Iris pigment epithelial cell (primary cell): Measurements from ENCODE around the gene MBD5.

Experiments
- DNase-seq: peaks from one replicate; pipeline ENCODE4 v3.0.0-alpha.2; 2011; ENCODE audit warnings: low read depth

Gene MBD5

DNA sequence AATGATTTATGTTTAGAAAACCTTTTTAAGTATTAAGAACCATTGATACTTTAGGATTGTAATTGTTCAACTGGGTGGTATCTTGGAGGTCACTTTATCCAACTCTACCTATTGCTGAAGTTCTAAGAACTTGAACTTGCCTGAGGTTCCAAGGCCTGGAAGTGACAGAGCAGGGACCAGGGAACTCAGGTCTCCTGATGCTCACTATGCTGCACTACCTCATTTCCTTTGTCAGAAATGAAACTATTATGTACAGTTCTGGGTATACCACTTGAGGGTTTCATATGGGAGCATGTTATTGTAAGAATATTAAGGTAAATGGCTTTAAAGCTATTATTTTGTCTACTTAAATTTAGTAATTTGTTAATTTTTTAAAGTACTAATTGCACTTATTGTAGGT lies 3.0 kb downstream of the MBD5 start:
- DNase-seq: no peak

DNA sequence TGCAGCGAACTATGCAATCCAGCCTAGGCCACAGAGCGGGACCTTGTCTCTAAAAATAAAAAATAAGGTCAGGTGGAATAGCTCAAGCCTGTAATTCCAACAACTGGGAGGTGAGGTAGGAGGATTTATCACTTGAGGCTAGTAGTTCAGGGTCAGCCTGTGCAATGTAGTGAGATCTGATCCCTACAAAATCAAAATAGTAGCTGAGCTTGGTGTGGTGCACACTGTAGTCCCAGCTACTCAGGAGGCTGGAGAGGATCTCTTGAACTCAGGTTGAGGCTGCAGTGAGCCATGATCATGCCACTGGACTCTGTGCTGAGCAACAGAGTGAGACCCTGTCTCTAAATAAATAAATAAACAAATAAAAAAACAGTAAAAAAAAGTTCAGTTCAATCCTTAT lies 5.7 kb downstream of the MBD5 start:
- DNase-seq: no peak

DNA sequence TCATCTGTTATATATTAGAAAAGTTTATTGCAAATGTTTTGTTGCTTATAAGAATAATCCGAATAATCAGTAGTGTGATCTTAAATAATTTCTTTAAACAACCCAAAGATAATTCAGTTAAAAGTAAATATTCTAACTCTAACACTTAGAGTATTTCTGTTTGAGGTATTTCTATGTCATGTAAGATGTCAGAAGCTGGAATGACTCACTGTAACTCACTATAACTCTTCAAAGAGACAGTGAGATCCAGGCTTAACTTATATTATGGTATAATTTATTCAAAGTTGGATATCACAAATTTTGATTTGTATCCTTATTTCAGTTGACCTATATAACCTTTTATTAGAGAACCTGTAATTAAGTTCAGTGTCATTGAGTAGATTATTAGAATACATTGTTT lies 6.9 kb downstream of the MBD5 start:
- peak; percentile 35 for DNase-seq

DNA sequence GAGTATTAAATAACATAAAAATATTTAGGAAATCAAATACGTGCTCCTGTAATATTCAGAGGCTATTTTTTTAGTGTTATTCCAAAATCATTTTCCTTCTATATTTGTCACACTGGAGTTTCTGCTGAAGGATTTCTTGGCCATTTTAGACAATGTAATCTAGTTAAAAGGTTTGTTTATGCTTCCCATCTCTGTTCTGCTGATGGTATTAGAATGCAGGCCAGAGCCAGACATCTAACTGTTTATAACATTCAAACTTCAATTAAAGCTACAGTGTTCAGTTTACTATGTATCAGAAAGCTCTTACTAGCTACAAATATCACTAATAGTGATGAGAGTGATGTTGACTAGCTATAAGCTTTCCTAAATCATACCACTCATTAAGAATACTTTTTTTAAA lies 7.9 kb downstream of the MBD5 start:
- no peak for DNase-seq

DNA sequence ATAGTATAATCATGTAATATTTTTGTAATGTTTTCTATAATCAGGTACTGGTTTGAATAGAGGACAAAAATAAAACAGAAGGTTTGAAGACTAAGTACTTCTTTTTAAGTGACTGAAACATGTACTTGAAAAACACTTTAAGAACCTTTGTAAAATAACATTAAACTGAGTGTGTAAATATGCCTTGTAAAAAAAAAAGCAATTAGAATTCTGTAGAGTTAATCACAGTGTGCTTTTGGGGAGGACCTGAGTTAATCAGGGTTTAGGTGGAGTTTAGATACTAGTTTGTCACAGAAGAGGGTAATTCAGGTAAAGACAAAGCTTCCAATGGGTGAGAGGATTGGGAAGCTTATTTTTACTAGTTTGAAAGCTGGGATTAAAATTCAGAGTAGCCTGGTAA lies 10.3 kb downstream of the MBD5 start:
- DNase-seq: no peak

DNA sequence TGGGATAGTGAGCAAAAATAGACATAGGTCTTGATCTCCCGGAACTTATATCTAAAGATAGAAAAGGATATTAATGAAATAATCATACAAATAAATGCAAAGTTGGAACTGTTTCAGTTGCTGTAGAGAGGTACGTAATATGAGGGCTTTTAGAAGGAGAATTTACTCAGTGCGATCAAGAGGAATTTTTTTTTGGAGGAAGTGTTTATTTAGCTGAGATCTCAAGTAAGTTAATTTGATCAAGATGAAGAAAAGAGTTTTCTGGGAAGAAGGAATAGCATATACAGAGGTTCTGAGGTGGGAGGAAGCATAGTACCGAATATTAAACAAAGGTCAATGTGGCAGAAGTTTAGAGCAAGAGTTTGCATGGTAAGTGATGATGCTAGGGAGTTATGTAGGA lies 11.3 kb downstream of the MBD5 start:
- DNase-seq: no peak

DNA sequence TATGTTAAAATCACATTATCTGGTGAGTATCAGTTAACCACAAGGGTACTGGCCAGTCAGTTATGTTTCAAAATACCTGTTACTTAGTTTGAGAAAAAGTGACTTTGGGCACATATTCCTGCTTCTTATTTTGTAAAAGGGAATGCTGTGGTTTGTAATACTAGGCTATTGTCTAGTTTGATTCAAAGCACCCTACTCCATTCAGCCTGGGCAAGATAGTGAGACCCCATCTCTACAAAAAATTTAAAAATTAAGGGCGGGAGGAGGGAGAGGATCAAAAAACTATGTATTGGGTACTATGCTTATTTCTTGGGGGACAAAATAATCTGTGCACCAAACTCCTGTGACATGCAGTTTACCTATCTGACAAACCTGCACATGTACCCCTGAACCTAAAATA lies 18.9 kb downstream of the MBD5 start:
- no peak for DNase-seq

DNA sequence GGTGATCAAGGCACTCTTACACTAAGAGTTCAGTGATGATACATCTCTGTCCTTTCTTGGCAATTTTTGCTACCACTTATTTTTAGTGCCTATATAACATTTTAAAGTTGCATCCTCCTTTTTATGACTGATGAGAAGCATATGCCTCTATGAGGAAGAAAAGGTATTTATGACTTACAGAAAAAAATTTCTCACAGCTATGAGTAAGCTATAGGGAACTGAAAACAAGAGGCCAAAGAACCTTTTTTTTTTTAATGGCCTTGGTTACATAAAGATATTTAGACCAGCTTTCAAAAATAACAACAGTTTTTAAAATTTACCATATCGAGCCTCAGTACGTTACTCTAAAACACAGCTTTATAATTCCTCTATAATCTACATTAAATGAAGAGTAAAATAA lies 21.3 kb downstream of the MBD5 start:
- no peak for DNase-seq

DNA sequence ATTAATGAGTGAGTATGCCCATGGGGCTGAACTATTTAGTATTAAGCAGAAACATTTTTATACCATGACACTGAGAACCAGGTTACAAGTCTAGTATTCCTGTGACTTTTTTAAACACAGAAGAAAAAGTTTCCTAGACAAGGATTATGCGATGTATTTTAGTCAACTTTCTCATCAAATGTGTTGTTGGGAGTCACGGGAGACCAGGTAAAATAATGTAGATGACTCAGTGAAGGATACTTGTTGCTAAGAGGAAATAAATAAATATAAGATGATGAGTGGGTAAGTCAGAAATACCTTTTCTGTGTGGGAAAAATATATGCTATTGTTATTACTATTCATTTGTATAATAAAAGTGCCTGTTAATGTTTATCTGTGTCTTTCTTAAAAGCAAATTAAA lies 23.4 kb downstream of the MBD5 start:
- DNase-seq: no peak

DNA sequence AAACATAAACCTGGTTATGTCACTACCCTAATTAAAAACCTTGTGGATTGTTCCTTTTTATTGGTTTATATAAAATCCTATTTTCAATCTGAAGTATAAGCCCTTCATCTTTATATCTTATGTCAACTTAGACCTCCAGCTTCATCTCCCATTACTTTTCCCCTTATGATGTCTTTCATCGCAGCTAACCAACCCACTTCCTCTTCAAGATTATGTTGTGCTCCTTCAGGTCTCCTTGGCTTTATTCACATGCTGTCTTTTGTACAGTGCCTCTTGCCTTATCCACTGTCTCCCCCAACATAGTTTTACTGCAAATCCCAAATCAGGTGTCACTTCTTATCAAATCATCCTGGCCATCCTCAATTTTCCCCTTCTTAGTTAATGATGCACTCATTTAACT lies 25.9 kb downstream of the MBD5 start:
- no peak for DNase-seq

DNA sequence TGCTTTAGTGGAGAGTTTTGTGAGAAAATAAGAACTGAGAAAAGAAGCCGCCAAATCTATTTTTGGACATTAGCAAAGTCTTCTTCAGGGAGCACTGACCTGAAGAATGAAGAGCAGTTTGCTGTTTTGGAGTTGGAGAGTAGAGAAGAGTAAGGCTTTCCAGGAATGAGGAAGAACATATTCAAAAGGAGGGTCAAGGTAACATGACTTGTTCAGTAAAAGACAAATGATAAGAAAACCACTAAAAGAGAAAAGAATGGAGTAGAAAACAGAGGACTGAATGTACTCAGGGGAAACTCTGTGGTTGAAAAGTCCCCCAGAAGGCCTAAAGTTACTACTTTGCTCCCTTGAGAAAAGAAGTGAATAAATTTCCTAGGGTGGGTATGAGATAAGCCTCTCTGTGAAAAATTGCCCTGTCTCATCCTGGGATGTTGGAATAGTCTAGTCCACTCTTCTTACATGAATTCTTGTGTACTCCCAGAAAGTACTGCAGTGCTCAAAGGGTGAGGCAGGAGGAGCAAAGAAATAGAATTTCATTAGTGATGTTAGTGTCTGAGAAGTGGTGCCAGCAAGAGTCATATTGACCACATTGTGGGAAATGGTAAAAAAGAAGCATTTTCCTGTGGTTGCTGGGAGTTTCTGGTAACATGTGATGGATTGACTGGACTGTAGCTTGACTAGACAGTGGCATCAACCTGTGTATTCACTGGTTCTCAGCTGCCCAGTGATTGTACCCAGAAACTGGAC lies 27.8 kb downstream of the MBD5 start:
- DNase-seq: peak; percentile 56

DNA sequence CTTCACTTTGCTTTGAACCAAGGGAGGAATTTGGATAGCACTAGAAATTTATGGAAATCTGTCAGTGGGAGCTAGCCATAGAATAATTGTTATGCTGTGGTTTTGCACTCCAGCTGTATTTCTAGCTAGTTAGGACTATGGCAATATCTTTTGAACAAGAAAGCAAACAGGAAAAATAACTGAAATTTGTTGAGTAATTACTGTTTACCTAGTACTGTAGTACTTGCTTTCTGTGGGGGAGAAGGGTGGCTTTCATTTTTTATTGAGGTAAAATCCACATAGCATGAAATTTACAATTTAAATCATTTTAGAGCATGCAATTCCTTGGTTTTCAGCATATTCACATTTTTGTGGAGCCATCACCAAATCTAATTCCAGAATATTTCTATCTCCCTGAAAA lies 28.4 kb downstream of the MBD5 start:
- DNase-seq: no peak

DNA sequence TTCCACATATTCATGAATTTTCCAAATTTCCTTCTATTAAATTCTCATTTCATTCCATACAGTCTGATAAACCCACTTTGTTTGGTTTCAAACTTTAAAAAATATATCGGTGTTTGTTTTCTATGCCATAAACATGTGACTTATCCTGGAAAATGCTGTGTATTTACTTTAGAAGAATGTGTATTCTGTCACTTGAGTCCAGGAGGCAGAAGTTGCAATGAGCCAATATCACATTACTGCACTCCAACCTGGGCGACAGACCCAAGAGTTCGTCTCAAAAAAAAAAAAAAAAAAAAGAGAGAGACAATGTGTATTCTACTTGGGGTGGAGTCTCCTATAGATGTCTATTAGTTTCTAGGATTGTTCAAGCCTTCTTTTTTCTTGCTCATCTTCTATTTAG lies 31.8 kb downstream of the MBD5 start:
- DNase-seq: no peak

DNA sequence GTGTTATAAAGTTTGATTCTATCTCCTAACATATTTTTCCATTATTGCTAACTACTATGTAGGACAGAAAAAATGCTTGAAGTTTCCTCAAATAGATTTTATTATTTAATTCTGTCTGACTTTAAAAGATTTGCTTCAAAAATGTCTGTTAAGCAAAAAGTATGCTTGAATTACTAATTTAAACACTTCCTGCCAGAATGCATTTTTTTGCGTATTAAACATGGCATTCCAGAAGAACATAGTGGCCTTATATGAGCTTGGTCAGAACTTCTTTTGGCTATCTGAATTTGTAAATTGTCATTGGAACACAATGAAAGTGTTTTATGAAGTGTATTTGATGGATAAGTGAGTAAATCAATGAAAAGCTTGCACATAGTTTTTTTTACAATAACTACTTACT lies 37.8 kb downstream of the MBD5 start:
- DNase-seq: peak; percentile 50

DNA sequence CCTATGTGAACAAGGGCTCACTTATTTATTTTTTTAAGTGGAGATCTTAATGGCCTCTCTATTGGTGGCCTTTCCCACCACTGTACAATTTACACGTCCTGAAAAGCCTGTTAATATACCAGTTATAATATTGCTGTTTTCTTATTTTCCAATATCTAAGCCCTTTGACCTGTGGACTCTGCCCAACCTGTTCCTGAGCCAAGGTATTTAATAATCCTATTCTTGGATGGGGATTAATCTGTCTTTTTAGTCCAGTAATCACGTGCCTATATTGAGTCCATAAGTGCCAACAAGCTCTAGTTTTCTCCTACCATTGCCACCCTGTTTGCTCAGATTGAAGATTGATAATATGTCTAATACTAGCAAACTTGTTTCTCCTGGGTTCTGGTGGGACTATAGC lies 42.7 kb downstream of the MBD5 start:
- DNase-seq: no peak

DNA sequence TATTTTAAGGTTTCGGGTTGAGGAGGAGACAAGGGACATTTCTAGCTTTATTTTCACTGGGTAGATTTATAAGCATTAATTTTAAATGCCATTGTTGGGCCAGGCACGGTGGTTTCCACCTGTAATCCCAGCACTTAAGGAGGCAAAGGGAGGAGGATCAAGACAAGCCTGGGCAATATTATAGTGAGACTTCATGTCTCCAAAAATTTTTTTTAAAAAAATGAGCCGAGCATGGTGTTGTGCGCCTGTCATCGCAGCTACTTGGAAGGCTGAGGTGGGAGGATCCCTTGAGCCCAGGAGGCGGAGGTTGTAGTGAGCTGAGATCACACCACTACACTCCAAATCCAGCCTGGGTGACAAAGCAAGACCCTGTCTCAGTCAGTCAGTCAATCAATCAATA lies 45.0 kb downstream of the MBD5 start:
- DNase-seq: no peak

DNA sequence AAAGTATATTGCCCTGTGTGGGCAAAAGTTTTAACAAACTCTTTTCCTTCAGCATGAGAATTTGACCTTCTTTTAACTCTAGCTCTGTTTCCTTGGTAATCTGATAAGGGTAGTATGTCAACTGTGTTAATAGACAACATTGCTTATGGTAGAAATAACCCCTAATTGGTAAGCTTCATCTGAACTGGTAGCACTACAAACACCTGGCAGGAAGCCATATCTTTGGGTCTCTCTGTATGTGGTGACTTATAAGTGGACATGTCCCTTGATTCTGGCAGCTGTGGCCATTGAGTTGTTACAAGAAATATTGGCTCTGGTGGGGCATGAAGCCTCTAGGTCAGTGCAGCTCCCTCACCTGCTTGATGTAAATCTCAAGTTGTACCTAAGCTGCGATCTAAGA lies 46.9 kb downstream of the MBD5 start:
- DNase-seq: no peak

DNA sequence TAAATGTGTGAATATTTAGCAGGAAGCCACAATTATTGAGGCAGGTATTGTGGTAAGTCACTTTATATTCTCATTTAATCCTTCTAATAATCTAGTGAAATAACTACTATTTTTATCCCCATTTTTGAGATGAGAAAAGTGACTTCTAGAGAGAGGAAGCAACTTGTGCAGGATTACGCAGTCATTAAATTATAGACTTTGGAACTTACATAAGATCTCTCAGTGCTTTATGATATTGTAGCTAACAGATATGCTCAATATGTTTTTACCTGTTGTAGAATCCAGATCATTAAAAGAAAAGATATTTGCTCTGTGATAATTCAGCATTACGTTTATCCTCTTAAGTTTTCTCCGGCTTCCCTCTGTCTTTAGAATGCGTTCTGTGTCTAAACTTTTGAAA lies 50.5 kb downstream of the MBD5 start:
- DNase-seq: no peak

DNA sequence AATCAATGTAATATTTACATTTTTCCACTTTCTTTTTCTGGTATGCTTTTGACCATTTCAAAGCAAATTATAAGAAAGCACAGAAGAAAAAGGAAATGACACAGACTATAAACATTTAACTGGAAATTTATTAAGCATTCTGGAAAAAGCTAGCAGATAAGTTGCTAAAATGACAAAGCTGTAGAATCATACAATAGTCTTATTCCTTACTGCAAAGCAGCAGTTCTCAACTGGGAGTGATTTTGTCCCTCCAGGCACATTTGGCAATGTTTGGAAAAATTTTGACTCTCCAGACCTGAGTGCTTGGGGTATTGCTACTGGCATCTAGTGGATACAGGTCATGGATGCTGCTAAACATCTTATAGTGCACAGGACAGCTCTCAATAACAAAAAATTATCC lies 75.1 kb downstream of the MBD5 start:
- DNase-seq: peak; percentile 16

DNA sequence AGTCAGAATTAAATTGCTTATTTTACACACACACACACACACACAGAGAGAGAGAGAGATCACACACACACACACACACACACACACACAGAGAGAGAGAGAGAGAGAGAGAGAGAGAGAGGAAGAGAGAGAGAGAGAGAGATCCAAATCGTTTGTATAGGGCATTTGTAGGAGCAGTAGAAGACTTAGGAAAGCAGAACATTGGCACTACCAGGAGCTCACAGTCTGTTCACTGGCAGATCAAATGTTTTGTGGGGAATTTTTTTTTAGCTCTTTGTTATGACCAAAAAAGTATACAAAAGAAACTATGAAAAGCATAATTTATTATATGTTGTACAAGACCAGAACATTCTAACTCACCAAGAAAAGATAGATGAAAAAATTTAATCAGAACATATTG lies 81.8 kb downstream of the MBD5 start:
- DNase-seq: peak; percentile 1

DNA sequence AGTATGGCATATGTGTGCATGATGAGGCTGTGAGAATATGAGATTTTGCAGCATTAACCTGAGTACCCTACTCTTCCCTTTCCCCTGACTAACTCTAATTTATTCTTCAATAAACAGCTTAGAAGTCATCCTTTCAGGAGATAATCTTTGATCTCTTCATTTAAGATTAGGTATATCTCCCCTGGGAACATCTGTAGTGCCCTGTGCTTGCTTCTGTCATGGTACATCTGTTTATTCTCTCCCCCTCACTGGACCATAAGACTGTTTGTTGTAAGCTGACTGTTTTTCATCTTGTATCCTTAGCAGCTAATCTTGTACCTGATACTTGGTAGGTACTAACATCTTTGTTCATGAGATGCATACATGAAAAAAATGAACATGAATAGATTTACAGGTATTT lies 83.1 kb downstream of the MBD5 start:
- no peak for DNase-seq

DNA sequence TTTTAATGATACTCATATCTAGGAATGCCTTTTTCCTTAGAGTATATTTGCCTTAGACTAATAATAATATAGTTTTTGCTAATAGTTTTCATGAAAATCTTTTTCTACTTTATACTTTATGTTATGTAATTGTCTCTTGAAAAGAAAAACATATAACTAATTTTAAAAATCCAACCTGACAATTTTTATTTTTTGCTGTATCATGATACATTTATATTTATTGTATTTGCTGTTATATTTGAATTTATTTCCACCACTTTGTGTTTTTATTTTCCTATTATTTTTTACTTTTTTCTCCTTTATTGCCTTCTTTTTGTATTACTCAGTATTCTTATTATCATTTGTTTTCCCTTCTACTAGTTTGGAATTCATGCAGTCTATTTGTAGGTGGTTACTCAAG lies 85.4 kb downstream of the MBD5 start:
- no peak for DNase-seq

DNA sequence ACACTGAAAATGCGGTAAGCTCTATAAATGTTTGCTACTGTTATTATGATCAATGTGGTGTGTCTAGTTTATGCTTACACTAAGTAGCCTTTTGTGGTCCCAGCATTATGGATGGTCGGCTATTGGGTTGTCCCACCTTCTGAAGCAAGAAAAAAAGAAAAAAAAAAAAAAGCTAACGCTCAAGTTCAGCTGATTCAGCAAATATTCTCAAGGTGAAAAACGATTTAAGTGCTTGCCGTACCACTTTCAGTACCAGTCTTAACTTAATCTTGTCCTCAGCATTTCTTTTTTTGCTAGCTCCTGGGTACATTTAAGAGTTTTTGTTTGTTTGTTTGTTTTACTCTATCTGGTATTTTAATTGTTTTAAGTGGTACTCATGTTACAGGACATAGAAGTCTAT lies 87.5 kb downstream of the MBD5 start:
- DNase-seq: no peak

DNA sequence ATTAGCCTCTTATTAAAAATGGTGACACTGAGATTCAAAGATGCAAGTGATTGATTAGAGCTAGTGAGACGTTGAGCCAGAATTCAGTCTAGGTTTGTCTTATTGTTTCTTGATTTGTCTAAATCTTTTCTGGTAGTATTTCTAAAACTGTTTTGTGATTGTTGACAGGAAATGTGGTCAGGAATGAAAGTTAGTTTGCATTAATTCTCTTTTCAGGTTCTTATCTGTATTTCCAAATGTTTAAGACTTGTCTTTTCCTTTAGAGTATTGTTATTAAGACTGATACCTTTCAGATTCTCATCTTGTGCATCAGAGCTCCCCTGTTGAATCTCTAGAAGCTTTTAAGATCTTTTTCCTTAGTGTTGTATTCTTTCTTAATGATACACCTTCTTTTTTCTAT lies 89.3 kb downstream of the MBD5 start:
- DNase-seq: no peak

DNA sequence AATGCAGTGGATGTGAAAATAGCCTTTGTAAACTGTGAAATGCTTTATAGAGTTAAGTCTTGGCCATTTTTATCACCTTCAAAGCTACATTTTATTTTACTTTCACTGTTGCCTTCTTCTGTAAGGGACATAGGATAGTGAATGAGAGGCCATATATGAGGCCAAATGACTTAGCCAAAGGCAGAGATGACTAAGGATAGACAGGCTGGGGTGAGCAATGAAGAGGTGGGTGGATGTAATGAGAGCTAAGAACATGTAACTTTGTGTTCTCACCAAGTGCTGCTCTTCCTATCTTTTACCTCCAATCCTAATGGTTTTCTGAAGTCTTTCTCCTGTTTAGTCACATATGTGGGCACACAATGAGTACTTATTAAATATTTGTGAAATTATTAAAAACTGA lies 101.9 kb downstream of the MBD5 start:
- DNase-seq: peak; percentile 79
